K562 (cell line): ENCODE results near the gene VPS11. TPM values are rescaled to one million over a fixed set of nuclear protein-coding genes. Genes with fewer than 3 reads are reported as not detected.

Source experiments
- CBX8 ChIP-seq: fragments of 200-600 bp; sonication (generic); IDR thresholded peaks from 2 replicates; pipeline ENCODE4 v1.6.1; 2012; ENCODE audit warnings: borderline replicate concordance, mixed run types, low read depth, mild to moderate bottlenecking, moderate library complexity, mixed read lengths, low read length, control low read depth, inconsistent platforms; ENCODE audit not compliant: poor library complexity, severe bottlenecking; ENCODE audit errors: extremely low read depth
- DIDO1 ChIP-seq: fragments of 450-650 bp; IDR thresholded peaks from 2 replicates; pipeline ENCODE4 v1.6.1; 2016; ENCODE audit warnings: low read depth, missing biosample characterization, missing genetic modification characterization
- EHMT2 ChIP-seq: fragments of 450-650 bp; IDR thresholded peaks from 2 replicates; pipeline ENCODE4 v1.6.1; 2018; ENCODE audit warnings: antibody characterized with exemption
- EWSR1 ChIP-seq: fragments of 450-650 bp; IDR thresholded peaks from 2 replicates; pipeline ENCODE4 v1.6.1; 2018; ENCODE audit warnings: borderline replicate concordance, mild to moderate bottlenecking, low read depth, moderate library complexity; ENCODE audit not compliant: partially characterized antibody
- GATAD2A ChIP-seq: fragments of 450-650 bp; IDR thresholded peaks from 2 replicates; pipeline ENCODE4 v1.6.1; 2017
- MCM2 ChIP-seq: fragments of 450-650 bp; IDR thresholded peaks from 2 replicates; pipeline ENCODE4 v1.6.1; 2017; ENCODE audit warnings: low read depth, mild to moderate bottlenecking
- NR4A1 ChIP-seq, 2 experiments: fragments of 250-450 bp in 1 of 2; fragments of 450-650 bp in 1 of 2; sonication (Bioruptor Pico) in 1 of 2; IDR thresholded peaks; 2 replicates each; pipeline versions ENCODE4 v1.4.0 to v1.6.1; 2016 to 2020; ENCODE audit warnings: mild to moderate bottlenecking in 2 of 2, missing compliant biosample characterization in 1 of 2, missing genetic modification characterization in 1 of 2, moderate library complexity in 1 of 2
- PCBP1 ChIP-seq: fragments of 200-400 bp; formaldehyde crosslinking; IDR thresholded peaks from 2 replicates; pipeline ENCODE4 v1.6.1; 2018; ENCODE audit warnings: mild to moderate bottlenecking, low read depth, low read length; ENCODE audit not compliant: poor library complexity, severe bottlenecking
- PHB2 ChIP-seq: fragments of 450-650 bp; IDR thresholded peaks from 2 replicates; pipeline ENCODE4 v1.6.1; 2017; ENCODE audit warnings: low read depth
- TRIM25 ChIP-seq: fragments of 450-650 bp; IDR thresholded peaks from 2 replicates; pipeline ENCODE4 v1.7.0; 2016; ENCODE audit warnings: borderline replicate concordance
- ZBTB17 ChIP-seq: fragments of 450-650 bp; formaldehyde crosslinking; IDR thresholded peaks from 2 replicates; pipeline ENCODE4 v1.4.0; 2020; ENCODE audit warnings: mild to moderate bottlenecking
- ZFX ChIP-seq: sonication (generic); formaldehyde crosslinking; IDR thresholded peaks from 2 replicates; pipeline ENCODE4 v1.8.0; 2022; ENCODE audit warnings: mild to moderate bottlenecking, missing genetic modification reagents, moderate library complexity
- ZNF57 ChIP-seq: fragments of 450-650 bp; formaldehyde crosslinking; IDR thresholded peaks from 2 replicates; pipeline ENCODE4 v1.4.0; 2020; ENCODE audit warnings: mild to moderate bottlenecking, moderate library complexity
- ZNF609 ChIP-seq: sonication (generic); formaldehyde crosslinking; IDR thresholded peaks from 2 replicates; pipeline ENCODE4 v1.8.1; 2023; ENCODE audit warnings: missing genetic modification reagents, mild to moderate bottlenecking, borderline replicate concordance
- polyA plus RNA-seq, 8 experiments: library from polyadenylated mRNA; depleted of rRNA in 4 of 8; stranded (reverse) in 5 of 8; unstranded in 3 of 8; fragments of >200 nt; fragmentation: Nextera tagmentation in 2 of 8; fragmentation: Illumina TruSeq in 1 of 8; extraction: Ambion mirVana in 2 of 8; extraction: Trizol in 1 of 8; gene quantifications; 2 replicates each; pipeline versions ENCODE4 v1.2.1 to v1.2.3, GENCODE V29; 2011 to 2014; ENCODE audit warnings: inconsistent platforms in 1 of 8, missing spikeins in 1 of 8
- total RNA-seq, 7 experiments: library from RNA; depleted of rRNA in 6 of 7; stranded (reverse); fragments of >200 nt in 6 of 7; fragmentation: Illumina TruSeq in 2 of 7; extraction: Trizol in 2 of 7; gene quantifications; 2 replicates each; pipeline versions ENCODE4 v1.2.1 to v1.2.3, GENCODE V29; 2011 to 2021; ENCODE audit warnings: low replicate concordance in 1 of 7

Gene VPS11
- total and polyA plus RNA-seq, 9 of the 15 experiments (the other 6 are each of a cell fraction or from before 2014, with no cell fraction given), result 14.1 to 35.5 (median 27.5) TPM

DNA sequence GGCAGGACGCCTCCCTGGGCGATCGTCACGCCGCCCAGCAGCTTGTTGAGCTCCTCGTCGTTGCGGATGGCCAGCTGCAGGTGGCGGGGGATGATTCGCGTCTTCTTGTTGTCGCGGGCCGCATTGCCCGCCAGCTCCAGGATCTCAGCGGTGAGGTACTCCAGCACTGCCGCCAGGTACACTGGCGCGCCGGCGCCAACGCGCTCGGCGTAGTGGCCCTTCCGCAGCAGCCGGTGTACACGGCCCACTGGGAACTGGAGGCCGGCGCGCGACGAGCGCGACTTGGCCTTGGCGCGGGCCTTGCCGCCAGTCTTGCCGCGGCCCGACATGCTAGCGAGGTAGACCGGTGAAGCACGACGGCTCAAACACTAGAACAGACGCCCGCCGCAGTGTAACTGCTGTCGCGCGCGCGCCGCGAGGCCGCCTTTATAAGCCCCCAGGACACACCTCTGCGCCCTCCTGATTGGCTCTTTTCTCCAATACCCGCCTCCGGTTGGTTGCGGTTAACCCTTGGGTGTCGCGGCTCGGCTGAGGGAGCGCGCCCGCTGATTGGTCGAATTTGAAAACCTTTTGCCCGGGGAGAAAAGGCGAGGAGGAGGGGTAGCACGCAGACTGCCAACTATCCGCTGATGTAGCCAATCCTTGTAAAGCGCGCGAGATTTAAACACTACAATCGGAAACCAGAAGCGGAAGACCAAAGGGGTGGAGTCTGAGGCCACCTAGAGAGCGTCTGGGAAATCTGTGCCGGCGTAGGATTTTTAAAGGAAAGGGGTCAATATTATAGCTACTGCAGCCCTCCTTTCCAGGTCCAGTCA is 27.7 kb downstream of the VPS11 start (continued):
- TF ChIP-seq EWSR1 (no peak), ZBTB17 (CRISPR knock-in tag) (peak; percentile 89), TRIM25 (no peak), EHMT2 (no peak), NR4A1 (CRISPR knock-in tag; IDR thresholded peaks at IDR 0.05) (peak; percentile 24; the same call in 1 of the 2 replicates), NR4A1 (tag; IDR thresholded peaks at IDR 0.05) (peak; percentile 58; the same call in 1 of the 2 replicates), MCM2 (no peak), ZNF609 (CRISPR knock-in tag) (peak; percentile 98; the same call in 1 of the 2 replicates), CBX8 (no peak), PCBP1 (peak; percentile 96), ZNF57 (no peak), GATAD2A (peak; percentile 25; the same call in 1 of the 2 replicates), DIDO1 (tag) (no peak), ZFX (CRISPR knock-in tag) (peak; percentile 97), PHB2 (no peak)
